Brain pericyte (primary cell): ENCODE measurements around the gene KRTAP10-1.
"Not testable (repeated sequence)": the region's sequence is repeated elsewhere in the genome, so short reads cannot be mapped to it uniquely, and the experiment has no call there.

Source experiments
- DNase-seq: peaks from one replicate; pipeline ENCODE4 v3.0.0-alpha.2; 2012; ENCODE audit warnings: low read depth, low spot score

KRTAP10-1 gene, protein sequence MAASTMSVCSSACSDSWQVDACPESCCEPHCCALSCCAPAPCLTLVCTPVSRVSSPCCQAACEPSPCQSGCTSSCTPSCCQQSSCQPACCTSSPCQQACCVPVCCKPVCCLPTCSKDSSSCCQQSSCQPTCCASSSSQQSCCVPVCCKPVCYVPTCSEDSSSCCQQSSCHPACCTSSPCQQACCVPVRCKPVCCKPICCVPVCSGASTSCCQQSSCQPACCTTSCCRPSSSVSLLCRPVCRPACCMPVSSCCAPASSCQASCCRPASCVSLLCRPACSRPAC

DNA sequence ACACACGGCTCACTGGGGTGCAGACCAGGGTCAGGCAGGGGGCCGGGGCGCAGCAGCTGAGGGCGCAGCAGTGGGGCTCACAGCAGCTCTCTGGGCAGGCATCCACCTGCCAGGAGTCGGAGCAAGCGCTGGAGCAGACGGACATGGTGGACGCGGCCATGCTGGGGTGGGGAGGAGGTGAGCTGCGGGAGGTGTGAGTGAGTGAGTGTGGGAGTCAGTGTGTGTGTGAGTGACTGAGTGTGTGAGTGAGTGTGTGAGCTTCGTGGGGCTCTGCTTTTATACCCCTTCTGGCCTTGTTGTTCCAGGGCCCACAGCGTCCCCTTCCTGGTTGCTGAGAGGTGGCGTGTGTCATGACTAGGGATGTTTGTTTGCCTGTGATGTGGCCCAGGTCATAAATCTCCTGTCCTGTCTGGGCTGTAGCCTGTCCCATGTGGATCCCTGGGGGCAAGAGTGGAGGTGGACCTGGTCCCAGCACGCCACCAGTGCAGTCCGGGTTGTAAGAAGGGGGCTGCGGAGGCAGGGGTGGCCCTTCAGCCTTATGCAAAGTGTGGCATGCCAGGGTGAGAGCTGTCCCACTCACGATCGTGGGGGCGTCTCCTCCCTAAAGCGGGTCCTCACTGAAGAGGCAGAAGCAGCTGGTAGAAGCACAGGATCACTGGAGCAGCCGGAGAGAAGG, at the start of gene KRTAP10-1:
TSS of gene KRTAP10-1 (minus strand) at position 205 of the 676 bp plus-strand sequence. CDS start at position 160, 45 bp downstream.
- no peak for DNase-seq

DNA sequence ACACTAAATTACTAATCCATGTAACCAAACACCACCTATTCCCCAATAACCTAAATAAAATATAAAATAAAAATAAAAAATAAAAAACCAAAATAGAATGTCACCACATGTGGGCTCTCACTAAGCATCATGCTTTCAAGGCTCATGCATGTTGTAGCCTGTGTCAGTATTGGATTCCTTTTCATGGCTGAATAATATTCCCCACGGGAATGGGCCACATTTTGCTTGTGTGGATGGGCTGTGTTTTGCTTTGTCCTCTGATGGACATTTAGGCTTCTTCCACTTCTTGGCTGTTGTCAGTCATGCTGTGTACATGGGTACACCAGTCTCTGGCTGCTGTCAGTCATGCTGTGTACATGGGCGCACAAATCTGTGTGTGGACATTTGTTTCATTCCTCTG, 49.1 kb upstream of the KRTAP10-1 start:
- no peak for DNase-seq

DNA sequence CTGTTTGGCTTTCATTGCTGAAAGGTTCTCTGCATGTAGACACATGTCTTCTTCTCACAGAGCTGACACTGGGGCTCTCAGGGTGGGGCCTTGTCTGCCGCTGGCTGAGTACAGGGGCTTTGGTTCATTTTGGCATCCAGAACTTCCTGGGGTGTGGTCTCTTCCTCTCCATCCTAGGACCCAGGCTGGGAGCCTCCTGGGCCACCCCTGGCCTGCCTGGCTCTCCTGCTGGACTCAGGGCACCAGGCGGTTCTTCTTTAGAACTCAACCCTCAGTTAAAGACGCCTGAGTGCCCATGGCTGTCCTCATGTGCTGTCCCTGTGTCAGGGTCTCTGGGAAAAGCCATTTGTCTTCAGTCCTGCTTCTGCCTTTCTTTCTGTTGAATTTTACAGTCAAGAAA, 45.9 kb upstream of the KRTAP10-1 start:
- no peak for DNase-seq

DNA sequence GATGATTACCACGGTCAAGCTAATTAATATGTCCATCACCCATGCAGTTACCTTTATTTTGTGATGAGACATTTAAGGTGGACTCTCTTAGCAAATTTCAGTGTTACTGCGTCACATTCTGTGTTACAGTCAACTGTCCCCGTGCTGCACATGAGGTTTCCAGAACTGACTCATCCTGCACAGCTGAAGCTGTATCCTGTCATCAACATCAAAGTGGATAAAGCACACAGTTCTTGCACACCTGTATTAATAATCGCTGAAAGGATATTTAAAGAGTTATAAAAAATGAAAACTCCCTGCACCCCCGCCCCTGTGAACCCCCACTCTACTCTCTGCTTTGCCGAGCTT, 43.8 kb upstream of the KRTAP10-1 start:
- no peak for DNase-seq

DNA sequence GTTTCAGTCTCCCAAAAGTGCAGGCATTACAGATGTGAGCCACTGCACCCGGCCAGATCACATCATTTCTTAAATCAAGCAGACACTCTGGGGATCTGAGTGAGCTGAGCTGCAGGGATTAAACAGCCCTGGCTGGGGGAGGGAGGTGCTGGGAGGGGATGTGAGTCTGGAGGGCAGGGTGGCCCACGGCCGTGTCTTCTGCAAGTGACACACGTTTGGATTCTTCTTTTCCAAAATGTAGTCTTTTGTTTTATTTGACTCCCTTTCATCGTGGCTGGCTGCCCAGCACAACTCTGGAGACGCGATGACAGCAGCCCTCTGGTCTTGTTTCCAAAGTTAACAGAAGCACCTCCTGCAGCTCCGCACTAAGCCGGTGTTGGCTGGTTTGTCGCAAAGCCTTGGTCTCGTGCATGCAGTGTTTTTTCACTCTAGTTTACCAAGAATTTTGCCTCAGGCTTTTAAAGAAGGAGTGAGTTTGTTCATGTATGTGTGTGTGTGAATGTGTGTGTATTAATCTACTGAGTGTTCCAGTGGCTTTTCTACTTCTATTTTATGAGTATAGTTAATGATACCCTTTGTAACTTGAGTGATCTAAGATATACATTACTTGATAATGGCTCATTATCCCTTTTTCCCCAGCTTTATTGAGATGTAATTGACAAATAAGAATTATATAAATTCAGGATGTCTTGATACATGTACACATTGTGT, 43.2 kb upstream of the KRTAP10-1 start:
- DNase-seq: no peak

DNA sequence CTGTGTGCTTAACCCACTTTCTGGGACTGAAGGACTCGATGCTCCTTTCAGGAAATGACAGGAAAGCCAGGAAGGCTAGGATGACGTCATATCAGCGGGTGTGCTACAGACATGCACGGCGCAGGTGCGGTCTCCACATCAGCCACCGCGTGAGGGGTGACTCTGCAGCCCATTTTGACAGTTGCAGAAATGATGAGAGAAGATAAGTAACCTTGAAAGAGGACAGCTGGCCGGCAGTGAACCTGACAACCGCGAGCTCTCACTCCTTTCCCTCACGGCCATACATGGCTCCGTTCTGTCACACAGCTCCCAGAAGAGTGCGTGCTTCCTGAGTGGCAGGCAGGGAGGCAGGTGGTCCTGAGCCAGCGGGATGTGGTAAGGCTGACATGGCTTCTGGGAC, 42.1 kb upstream of the KRTAP10-1 start:
- DNase-seq: no peak

DNA sequence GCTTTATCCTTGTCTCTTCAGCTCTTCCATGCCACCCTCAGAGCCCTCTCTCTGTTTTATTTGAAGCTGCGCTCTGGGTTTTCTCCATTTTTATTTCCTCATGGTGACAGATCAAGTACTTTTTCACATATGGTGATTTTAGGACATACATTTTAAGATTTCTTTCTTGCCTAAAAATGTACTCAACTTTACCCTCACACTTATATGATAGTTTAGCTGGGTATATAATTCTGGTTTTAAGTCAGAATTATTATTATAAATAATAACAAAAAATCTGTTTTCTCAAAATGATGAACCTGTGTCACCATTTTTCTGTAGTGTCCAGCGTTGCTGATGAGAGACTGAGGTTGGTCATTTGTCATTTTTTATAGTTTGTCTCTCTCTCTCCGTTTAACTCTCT, 41.2 kb upstream of the KRTAP10-1 start:
- no peak for DNase-seq

DNA sequence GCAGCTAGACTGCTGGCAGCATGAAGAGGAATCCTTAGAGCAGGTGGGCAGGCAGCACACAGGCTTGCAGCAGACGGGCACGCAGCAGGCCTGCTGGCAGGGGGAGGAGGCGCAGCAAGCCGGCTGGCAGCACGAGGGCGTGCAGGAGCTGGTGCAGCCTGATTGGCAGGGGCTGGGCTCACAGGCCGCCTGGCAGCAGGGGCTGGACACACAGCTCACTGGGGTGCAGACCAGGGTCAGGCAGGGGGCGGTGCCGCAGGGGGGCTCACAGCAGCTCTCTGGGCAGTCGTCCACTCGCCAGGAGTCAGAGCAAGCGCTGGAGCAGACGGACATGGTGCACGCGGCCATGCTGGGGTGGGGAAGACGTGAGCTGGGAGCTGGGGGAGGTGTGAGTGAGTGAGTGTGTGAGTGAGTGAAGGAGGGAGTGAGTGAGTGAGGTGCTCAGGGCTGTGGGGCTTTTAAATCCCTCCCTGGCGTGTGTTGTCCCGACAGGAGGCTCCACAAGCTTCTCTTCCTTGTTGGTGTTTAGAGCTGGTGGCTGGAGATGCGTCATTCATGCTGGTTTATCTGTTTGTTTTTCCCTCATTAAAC, 40.3 kb upstream of the KRTAP10-1 start, which contains the start of gene KRTAP10-5:
TSS of gene KRTAP10-5 (minus strand) at position 374 of the 591 bp plus-strand sequence. CDS start at position 348, 26 bp downstream.
- not testable (repeated sequence) for DNase-seq

DNA sequence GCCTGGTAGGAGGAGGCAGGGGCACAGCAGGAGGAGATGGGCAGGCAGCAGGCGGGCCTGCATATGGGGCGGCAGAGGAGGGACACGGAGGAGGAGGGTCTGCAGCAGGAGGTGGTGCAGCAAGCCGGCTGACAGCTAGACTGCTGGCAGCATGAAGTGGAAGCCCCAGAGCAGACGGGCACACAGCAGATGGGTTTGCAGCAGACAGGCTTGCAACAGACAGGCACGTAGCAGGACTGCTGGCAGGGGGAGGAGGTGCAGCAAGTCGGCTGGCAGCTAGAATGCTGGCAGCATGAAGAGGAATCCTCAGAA, 39.8 kb upstream of the KRTAP10-1 start:
- no peak for DNase-seq

DNA sequence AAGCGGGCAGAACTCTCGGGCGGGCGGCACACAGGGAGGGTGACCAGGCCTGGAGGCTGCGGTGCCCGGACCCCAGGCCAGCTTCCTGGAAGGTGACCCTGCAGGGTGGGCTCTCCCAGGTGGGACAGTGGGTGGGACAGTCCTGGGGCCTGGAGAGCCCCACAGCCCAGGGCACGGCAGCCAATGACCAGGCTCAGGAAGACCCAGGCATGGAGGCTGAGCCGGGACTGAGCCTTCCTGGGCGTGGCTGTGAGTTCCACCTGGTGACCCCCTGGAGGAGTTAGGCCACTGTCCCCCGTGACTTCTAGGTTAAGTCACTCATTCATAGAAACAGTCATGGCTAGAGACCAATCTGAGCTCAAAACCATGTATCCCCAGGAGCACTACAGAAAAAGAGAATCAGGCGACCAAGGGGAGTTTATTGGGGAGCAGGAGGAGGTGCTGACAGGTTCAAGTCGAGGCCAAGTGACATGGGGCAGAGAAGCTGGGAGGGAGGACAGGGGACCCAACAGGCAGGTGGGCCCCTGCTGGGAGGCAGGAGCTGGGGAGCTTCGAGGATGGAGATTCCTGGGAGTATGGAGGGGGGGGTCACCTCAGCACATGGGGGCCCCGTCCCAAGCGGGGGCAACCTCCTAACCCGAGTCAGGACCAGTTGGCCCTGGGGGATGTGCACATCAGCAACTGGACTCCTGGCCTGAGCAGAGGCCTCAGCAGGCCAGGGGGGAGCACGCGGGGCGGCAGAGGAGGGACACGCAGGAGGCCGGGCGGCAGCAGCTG, 39.2 kb upstream of the KRTAP10-1 start:
- DNase-seq: no peak

DNA sequence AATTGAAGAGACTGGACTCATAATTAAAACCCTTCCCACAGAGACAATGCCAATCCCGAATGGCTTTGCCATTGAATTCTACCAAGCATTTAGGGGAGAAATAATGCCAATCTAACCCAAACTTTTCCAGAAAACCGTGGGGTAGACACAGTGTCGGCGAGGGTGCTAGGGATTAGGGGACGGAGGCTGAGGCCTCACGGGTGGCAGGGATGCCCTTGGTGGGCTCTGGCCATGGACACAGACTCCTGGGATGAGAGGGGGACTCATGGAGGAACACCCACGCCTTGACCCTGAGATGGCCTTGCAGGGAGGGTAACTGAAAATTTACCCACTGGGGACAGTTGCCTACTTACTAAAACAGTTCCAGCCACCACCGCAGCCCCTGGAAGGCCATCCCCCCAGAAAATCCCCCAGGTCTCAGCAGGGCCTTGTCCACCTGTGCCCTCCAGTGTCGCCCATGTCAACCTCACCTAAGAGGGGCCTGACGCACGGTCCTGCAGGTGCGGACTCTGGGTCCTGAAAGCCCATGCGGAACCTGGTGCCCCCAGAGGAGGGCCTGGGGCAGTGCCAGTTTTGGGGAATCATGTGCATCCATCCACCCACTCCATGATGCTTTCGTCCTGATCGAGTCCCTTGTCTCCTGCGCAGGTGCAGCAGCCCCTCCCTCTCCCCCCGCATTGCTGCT, 38.5 kb upstream of the KRTAP10-1 start:
- no peak for DNase-seq

DNA sequence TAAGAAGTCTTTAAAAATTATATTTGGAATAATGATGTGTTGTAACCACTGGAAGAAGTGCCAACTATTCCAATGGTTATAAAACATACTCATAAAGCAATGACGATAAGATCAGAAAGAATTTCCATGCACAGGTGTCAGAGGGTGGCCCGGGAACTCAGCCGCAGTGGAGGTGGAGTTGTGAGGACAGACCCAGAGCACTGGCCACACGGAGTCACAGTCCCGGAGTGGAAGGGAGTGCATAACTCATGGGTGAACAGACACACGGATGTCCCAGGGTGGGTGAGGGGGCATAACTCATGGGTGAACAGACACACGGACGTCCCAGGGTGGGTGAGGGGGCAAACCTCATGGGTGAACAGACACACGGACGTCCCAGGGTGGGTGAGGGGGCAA, 36.0 kb upstream of the KRTAP10-1 start:
- no peak for DNase-seq

DNA sequence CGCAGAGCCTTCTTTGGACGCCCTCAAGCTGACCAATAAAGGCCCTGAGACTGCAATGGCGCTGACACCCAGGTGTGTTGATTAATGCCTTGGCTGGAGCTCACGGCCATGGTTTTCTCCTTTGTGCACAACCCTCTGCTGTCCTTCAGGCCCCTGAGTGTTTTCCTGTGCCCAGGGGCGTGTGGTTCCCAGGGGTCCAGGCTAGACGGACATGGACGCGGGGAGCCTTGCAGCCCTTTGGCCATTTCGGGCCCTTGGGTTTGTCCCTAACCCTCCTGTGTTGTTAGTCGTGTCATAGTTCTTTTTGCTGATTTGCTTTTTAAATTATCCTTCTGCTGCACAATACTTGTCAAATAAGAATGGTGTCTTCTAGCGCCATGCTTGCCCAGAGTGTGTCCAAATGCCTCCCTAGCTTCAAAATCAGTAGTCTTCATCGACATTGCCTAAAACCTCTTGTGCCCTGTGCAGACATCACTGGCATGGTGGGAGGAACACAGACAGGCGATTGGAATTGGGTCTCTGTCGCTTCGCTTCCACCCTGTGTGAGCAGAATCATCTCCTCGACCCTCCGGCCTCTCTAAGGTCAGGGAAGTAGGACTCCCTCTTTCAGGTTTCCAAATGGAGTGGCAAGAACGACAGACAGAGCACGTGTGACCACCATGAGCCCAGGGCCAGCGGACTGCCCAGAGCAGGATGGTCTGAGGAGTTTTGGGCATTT, 35.5 kb upstream of the KRTAP10-1 start:
- DNase-seq: no peak

DNA sequence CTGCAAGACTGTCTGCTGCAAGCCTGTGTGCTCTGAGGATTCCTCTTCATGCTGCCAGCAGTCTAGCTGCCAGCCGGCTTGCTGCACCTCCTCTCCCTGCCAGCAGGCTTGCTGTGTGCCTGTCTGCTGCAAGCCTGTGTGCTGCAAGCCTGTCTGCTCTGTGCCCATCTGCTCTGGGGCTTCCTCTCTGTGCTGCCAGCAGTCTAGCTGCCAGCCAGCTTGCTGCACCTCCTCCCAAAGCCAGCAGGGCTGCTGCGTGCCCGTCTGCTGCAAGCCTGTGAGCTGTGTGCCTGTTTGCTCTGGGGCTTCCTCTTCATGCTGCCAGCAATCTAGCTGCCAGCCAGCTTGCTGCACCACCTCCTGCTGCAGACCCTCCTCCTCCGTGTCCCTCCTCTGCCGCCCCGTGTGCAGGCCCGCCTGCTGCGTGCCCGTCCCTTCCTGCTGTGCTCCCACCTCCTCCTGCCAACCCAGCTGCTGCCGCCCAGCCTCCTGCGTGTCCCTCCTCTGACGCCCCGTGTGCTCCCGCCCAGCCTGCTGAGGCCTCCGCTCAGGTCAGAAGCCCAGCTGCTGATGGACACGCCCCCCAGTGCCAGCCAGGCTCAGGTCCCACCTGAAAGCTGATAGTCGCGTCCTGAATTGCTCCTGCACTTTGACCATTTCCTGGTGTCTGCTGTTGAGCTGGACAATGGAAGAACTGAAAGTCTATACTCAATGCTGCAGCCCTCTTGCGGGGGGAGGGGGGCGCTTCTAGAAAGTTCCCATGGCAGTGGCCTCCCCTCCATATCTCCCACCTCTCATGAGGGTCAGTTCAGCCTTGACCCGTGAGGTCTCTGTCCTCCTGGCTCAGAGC, 34.7 kb upstream of the KRTAP10-1 start:
- DNase-seq: no peak

DNA sequence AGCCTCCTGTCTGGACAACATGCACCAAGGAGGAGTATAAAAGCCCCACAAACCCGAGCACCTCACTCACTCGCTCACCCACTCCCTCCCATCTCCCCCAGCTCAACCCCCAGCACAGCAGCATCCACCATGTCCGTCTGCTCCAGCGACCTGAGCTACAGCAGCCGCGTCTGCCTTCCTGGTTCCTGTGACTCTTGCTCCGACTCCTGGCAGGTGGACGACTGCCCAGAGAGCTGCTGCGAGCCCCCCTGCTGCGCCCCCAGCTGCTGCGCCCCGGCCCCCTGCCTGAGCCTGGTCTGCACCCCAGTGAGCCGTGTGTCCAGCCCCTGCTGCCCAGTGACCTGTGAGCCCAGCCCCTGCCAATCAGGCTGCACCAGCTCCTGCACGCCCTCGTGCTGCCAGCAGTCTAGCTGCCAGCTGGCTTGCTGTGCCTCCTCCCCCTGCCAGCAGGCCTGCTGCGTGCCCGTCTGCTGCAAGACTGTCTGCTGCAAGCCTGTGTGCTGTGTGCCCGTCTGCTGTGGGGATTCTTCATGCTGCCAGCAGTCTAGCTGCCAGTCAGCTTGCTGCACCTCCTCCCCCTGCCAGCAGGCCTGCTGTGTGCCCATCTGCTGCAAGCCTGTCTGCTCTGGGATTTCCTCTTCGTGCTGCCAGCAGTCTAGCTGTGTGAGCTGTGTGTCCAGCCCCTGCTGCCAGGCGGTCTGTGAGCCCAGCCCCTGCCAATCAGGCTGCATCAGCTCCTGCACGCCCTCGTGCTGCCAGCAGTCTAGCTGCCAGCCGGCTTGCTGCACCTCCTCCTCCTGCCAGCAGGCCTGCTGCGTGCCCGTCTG, 33.8 kb upstream of the KRTAP10-1 start, which contains the start of gene KRTAP10-4:
TSS of gene KRTAP10-4 (plus strand) at position 100 of the 827 bp plus-strand sequence. CDS start at position 130, 30 bp downstream.
- not testable (repeated sequence) for DNase-seq

DNA sequence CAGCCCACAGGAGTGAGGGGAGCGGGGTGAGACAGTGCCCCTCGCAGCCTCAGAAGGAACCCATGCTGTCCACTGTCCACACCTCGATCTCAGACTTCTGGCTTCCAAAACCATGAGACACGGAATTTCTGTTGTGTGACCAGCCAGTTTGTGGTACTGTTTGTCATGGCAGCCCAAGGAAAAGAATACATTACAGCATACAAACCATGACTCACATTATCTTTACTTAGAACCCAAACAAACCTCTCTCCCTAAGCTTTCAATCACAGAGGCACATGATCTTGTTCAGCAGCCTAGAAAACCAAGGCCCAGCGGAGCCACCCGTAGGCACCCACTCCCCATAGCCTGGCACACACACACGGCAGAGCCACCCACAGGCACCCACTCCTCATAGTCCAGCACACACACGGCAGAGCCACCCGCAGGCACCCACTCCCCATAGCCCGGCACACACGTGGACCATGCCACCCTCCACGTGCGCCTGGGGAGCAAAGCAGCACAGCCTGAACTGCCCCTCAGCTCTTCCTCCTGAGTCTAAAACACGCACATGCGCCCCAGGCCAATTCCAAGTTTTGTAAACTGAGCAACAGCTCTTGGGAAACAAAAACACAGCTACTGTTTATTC, 33.1 kb upstream of the KRTAP10-1 start:
- no peak for DNase-seq

DNA sequence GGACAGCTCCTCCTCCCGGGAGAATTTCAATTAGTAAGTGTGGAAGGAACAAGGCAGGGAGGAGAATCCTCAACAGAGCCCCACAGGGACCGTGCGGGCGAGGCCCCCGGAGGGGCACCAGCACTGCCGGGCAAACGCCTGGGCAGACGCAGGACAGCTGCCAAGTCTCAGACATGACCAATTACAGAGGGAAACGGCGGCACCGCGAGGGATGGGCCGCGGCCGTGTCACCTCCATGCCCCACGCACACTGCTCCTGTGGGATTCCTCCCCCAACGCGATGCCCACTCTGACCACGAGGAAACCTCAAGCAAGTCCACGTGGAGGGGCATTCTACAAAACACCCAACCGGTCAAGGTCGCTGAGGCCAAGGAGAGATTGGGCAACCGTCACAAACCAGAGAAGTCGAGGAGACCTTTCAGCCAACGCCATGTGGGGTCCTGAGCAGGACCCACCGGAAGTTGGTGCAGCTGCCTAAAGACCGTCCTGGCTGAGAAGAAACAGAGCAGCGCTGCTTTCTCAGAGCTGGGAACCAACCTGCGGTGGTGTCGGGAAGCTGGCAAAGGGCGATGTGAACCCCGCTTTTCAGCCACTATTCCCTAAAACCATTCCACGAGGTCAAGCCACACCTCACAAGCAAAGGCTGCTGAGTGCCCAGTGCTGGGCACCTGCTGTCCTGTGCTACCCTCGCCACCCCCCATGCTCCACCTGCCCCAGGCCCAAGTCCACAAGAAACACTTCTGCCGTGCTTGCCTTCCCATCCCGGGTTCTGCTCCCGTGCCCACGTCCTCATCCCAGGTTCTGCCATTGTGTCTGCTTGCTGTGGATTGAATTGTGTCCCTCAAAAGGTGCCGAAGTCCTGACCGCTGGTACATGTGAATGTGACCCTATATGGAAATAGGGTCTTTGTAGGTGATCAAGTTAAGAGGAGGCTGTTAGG, 32.1 kb upstream of the KRTAP10-1 start:
- DNase-seq: no peak
